Osteocyte (in vitro differentiated cells): ENCODE measurements around the gene CHRNB4. TPM values are rescaled to one million over a fixed set of nuclear protein-coding genes. Genes with fewer than 3 reads are reported as not detected.

Experiments used
- DNase-seq: peaks from one replicate; pipeline ENCODE4 v3.0.0; 2021; ENCODE audit warnings: mixed read lengths; ENCODE audit not compliant: unreplicated experiment; ENCODE audit errors: extremely low spot score
- H3K27ac Mint-ChIP-seq: one replicate; pipeline ENCODE4 v1.8.0; 2021; ENCODE audit warnings: mild to moderate bottlenecking, mixed read lengths; ENCODE audit not compliant: unreplicated experiment
- H3K27me3 Mint-ChIP-seq: one replicate; pipeline ENCODE4 v1.8.0; 2021; ENCODE audit warnings: mixed read lengths; ENCODE audit not compliant: unreplicated experiment
- H3K36me3 Mint-ChIP-seq: one replicate; pipeline ENCODE4 v1.8.0; 2021; ENCODE audit warnings: mixed read lengths; ENCODE audit not compliant: unreplicated experiment
- H3K4me1 Mint-ChIP-seq: one replicate; pipeline ENCODE4 v1.8.0; 2021; ENCODE audit warnings: mixed read lengths; ENCODE audit not compliant: unreplicated experiment
- H3K4me3 Mint-ChIP-seq: one replicate; pipeline ENCODE4 v1.8.0; 2021; ENCODE audit warnings: mild to moderate bottlenecking, moderate library complexity, mixed read lengths; ENCODE audit not compliant: unreplicated experiment
- H3K9me3 Mint-ChIP-seq: one replicate; pipeline ENCODE4 v1.8.0; 2021; ENCODE audit warnings: mixed read lengths; ENCODE audit not compliant: unreplicated experiment
- CTCF ChIP-seq: fragments of 200-600 bp; sonication (generic); IDR thresholded peaks from 2 replicates; pipeline ENCODE4 v1.5.0; 2021; ENCODE audit warnings: antibody characterized with exemption, mild to moderate bottlenecking, moderate library complexity
- total RNA-seq: library from RNA; stranded (reverse); gene quantifications from 2 replicates; pipeline ENCODE4 v1.2.1, GENCODE V29; 2021

CHRNB4 gene
- total RNA-seq, 1 donor from 2014 or later = not detected

- TF ChIP-seq CTCF = peak; percentile 43
- DNase-seq = peak; percentile 84
Measured at GRCh38 chr15:78620021-78620526, 20.9 kb downstream of the CHRNB4 start.

DNA sequence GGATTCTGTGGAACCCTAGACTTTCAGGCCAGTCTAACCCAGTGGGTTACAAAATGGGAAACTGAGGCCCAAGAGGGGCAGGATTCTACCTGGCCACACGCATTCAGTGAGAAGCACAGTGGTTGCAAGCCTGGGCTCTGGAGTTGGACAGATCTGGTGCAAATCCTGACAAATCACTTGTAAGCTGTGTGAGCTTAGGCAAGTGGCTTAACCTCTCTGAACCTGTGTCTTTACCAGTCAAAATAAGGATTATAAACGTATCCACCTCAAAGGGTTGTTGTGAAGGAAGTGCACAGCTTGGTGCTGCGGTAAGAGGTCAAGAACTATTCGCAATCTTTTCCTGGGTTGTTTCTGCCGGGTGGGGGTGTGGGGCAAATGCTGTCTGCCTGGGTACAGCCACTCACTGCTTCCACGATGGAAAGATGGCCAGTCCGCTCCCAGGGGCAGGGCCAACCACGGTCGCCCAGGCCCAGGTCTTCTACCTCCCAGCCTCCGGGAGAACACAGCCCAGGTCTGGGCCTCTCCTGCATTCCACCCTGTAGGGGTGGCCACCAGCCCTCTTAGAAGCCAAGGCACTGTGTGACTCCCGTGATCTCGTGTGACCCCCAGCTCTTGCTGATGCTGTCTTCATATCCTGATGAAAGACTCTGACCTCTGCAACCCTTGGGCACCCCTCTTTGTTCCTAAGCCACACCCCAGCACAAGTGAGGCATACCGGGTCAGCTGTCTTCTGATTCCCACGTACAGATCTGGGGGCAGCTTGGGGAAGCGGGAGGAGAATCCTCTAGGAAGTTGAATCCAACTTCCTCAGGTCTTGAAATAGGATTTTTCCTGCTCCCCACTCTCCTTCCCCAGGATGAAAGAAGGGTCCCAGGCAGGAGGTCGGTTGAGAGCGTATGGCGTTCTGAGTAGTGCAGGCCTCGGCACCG is 21.7 kb downstream of the CHRNB4 start:
- Mint-ChIP-seq H3K4me3 (peak overlapping the region; percentile 61), H3K27me3 (peaks cover 53% of the 10 kb centered on the region), H3K36me3 (no peaks in the 10 kb centered on the region), H3K4me1 (peaks cover 14% of the 10 kb centered on the region), H3K9me3 (no peaks in the 10 kb centered on the region), H3K27ac (no peak overlapping the region)
- peak; percentile 59 for DNase-seq
- TF ChIP-seq CTCF = no peak

More at GRCh38 chr15:78620021-78620526, 20.9 kb downstream of the CHRNB4 start:
- peaks cover 61% of the 10 kb centered on the region for H3K27me3 Mint-ChIP-seq
- no peaks in the 10 kb centered on the region for H3K9me3 Mint-ChIP-seq
- no peaks in the 10 kb centered on the region for H3K36me3 Mint-ChIP-seq
- peak overlapping the region; percentile 61 for H3K4me3 Mint-ChIP-seq
- peaks cover 14% of the 10 kb centered on the region for H3K4me1 Mint-ChIP-seq
- no peak overlapping the region for H3K27ac Mint-ChIP-seq

GRCh38 chr15:78618490-78618934 is 22.5 kb downstream of the CHRNB4 start:
- Mint-ChIP-seq H3K27ac (no peak overlapping the region), H3K9me3 (no peaks in the 10 kb centered on the region), H3K27me3 (peaks cover 53% of the 10 kb centered on the region), H3K4me3 (peak overlapping the region; percentile 38), H3K36me3 (no peaks in the 10 kb centered on the region), H3K4me1 (peaks cover 14% of the 10 kb centered on the region)
- peak; percentile 94 for DNase-seq
- TF ChIP-seq CTCF = peak; percentile 90

DNA sequence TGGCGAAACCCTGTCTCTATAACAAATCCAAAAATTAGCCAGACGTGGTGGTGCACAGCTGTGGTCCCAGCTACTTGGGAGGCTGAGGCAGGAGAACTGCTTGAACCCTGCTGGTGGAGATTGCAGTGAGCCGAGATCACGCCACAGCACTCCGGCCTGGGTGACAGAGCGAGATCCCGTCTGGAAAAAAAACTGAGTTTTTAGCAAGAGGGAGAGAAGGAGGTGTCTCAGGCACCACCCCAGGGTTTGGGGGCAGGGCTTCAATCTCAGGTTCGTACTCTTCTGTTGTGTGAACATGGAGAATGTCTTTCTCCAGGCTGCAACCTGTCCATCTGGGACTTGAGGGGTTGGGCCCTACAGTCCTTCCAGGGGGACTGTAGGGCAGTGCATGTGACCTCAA is 22.9 kb downstream of the CHRNB4 start:
- peaks cover 48% of the 10 kb centered on the region for H3K27me3 Mint-ChIP-seq
- no peaks in the 10 kb centered on the region for H3K9me3 Mint-ChIP-seq
- DNase-seq = peak; percentile 65
- peaks cover 14% of the 10 kb centered on the region for H3K4me1 Mint-ChIP-seq
- H3K27ac Mint-ChIP-seq = no peak overlapping the region
- no peak for TF ChIP-seq CTCF
- H3K4me3 Mint-ChIP-seq = no peak overlapping the region
- no peaks in the 10 kb centered on the region for H3K36me3 Mint-ChIP-seq

DNA sequence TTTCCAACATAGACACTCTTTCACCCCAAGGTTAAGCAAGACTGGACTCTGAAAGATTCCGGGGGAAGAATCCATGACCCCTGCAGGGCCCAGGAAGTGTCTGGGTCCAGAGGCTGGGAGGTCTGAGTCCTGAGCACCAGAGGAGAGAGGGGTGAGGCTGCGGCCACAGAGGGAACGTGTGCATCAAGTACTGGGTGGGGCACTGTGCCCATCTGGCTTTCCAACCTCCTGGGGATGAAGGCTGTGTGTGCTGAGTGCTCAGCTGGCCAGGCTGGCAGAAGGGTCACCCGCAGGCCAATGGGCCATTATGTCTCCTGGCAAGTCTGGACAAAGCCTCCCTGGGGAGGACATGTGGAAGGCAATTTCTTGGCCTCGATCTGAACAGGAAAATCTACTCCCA is 23.5 kb downstream of the CHRNB4 start:
- Mint-ChIP-seq H3K9me3 (no peaks in the 10 kb centered on the region), H3K27ac (no peak overlapping the region), H3K4me1 (peaks cover 14% of the 10 kb centered on the region), H3K27me3 (peaks cover 43% of the 10 kb centered on the region), H3K4me3 (no peak overlapping the region), H3K36me3 (no peaks in the 10 kb centered on the region)
- TF ChIP-seq CTCF = no peak
- DNase-seq = peak; percentile 57
